PFSK-1 (cell line): ENCODE measurements around the gene PRKN.

Experiments used
- FOXP2 ChIP-seq: optimal IDR thresholded peaks from 2 replicates; pipeline ENCODE3; 2011; ENCODE audit warnings: borderline replicate concordance, control low read depth, inconsistent platforms; ENCODE audit not compliant: insufficient read depth; ENCODE audit errors: extremely low read length, extremely low read depth
- POLR2AphosphoS5 ChIP-seq: IDR thresholded peaks from 2 replicates; pipeline ENCODE4 v1.6.1; 2012; ENCODE audit warnings: low read depth, mild to moderate bottlenecking, control low read depth, low read length, moderate library complexity
- REST ChIP-seq, 2 experiments: IDR thresholded peaks; 2 replicates each; pipeline versions ENCODE4 v1.6.1 to v1.8.0; 2011 to 2012; ENCODE audit warnings: low read depth in 2 of 2, low read length in 2 of 2, control low read depth in 1 of 2, inconsistent platforms in 1 of 2, mild to moderate bottlenecking in 1 of 2, moderate library complexity in 1 of 2; ENCODE audit not compliant: insufficient read depth in 1 of 2
- SIN3A ChIP-seq: IDR thresholded peaks from 2 replicates; pipeline ENCODE4 v1.6.1; 2012; ENCODE audit warnings: mild to moderate bottlenecking, low read length, moderate library complexity, borderline replicate concordance; ENCODE audit not compliant: insufficient read depth
- TAF1 ChIP-seq: IDR thresholded peaks from 2 replicates; pipeline ENCODE4 v1.6.1; 2012; ENCODE audit warnings: low read length, control low read depth, borderline replicate concordance; ENCODE audit not compliant: insufficient read depth

The PRKN gene

GRCh38 chr6:161649068-161649467 is 1078.5 kb downstream of the PRKN start:
- TF ChIP-seq POLR2AphosphoS5 = no peak
- TF ChIP-seq REST (IDR thresholded peaks at IDR 0.05; ENCODE audit: insufficient read depth in 1 of 2, low read depth in 2 of 2, low read length in 2 of 2) = no peak
- TF ChIP-seq SIN3A = no peak
- TF ChIP-seq FOXP2 = no peak
- TF ChIP-seq TAF1 = no peak

DNA sequence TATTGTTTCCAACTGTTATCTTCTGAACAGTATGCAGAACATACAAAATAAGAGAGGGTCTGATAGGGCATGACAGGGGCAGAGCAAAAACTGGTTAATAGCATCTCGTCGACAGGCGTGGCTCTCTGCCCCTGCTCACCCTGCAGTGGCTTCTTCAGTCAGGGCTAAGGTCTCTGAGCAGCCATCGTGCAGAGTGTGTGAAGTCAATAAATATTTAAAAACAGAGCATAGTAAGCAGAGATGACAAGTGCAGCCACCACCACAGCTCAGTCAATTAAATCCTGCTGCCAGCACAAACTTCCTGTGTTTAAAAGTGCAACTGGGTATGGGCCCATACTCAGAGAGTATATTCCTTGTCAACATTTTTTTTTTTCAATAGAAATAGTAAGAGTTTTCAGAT is 1080.3 kb downstream of the PRKN start:
- TF ChIP-seq TAF1 (no peak), REST (IDR thresholded peaks at IDR 0.05; ENCODE audit: insufficient read depth in 1 of 2, low read depth in 2 of 2, low read length in 2 of 2) (no peak), POLR2AphosphoS5 (no peak), FOXP2 (no peak), SIN3A (no peak)

- TF ChIP-seq TAF1 (no peak), REST (IDR thresholded peaks at IDR 0.05; ENCODE audit: insufficient read depth in 1 of 2, low read depth in 2 of 2, low read length in 2 of 2) (no peak), FOXP2 (no peak), SIN3A (no peak), POLR2AphosphoS5 (no peak)
These were observed 1083.0 kb downstream of the PRKN start for GRCh38 chr6:161644521-161644920.

- TF ChIP-seq TAF1 (no peak), POLR2AphosphoS5 (no peak), REST (IDR thresholded peaks at IDR 0.05; ENCODE audit: insufficient read depth in 1 of 2, low read depth in 2 of 2, low read length in 2 of 2) (no peak), SIN3A (no peak), FOXP2 (no peak)
These were observed 1086.4 kb downstream of the PRKN start for GRCh38 chr6:161641175-161641574.

GRCh38 chr6:161639772-161640171 is 1087.8 kb downstream of the PRKN start:
- no peak for TF ChIP-seq SIN3A
- no peak for TF ChIP-seq TAF1
- TF ChIP-seq POLR2AphosphoS5 = no peak
- no peak for TF ChIP-seq FOXP2
- TF ChIP-seq REST (IDR thresholded peaks at IDR 0.05; ENCODE audit: insufficient read depth in 1 of 2, low read depth in 2 of 2, low read length in 2 of 2) = no peak
